MCF 10A (cell line): ENCODE measurements around the gene TMPRSS13. TPM values are rescaled to one million over a fixed set of nuclear protein-coding genes. Genes with fewer than 3 reads are reported as not detected.

Experiments
- BruUV-seq: library from RNA; stranded (reverse); fragments of 400-500 nt; replicated peaks from 2 replicates; lab custom pipeline; 2021; lab: Mats Ljungman, UMichigan
- CTCF ChIA-PET: fragments of 300-600 bp; sonication (Branson Sonifier 250); formaldehyde crosslinking; extraction: SDS; loops from one replicate; lab custom pipeline; 2021; ENCODE audit warnings: antibody characterized with exemption, inconsistent platforms; lab: Yijun Ruan, JAX
- POLR2A ChIA-PET: fragments of 300-600, 350-650 bp; sonication (Branson Sonifier 250); formaldehyde crosslinking; extraction: SDS; loops from one replicate; lab custom pipeline; 2020; ENCODE audit warnings: antibody characterized with exemption, inconsistent platforms; lab: Yijun Ruan, JAX
- DNase-seq: peaks from one replicate; pipeline ENCODE4 v3.0.0-alpha.2; 2018; ENCODE audit not compliant: unreplicated experiment
- H3K27ac Mint-ChIP-seq: one replicate; pipeline ENCODE4 v1.8.0; 2022; ENCODE audit warnings: mild to moderate bottlenecking, low read depth, mixed read lengths; ENCODE audit not compliant: unreplicated experiment
- H3K27me3 Mint-ChIP-seq: one replicate; pipeline ENCODE4 v1.8.0; 2022; ENCODE audit warnings: mixed read lengths; ENCODE audit not compliant: insufficient read depth, unreplicated experiment
- H3K36me3 Mint-ChIP-seq: one replicate; pipeline ENCODE4 v1.8.0; 2022; ENCODE audit warnings: mild to moderate bottlenecking, moderate library complexity, mixed read lengths; ENCODE audit not compliant: insufficient read depth, unreplicated experiment
- H3K4me1 Mint-ChIP-seq: one replicate; pipeline ENCODE4 v1.8.0; 2022; ENCODE audit warnings: mixed read lengths; ENCODE audit not compliant: insufficient read depth, unreplicated experiment
- H3K4me3 Mint-ChIP-seq: one replicate; pipeline ENCODE4 v1.8.0; 2022; ENCODE audit warnings: mild to moderate bottlenecking, moderate library complexity, mixed read lengths; ENCODE audit not compliant: unreplicated experiment
- H3K9me3 Mint-ChIP-seq: one replicate; pipeline ENCODE4 v1.8.0; 2022; ENCODE audit warnings: mixed read lengths; ENCODE audit not compliant: unreplicated experiment
- intact Hi-C: fragments of 100-400 bp; cut with micrococcal nuclease; formaldehyde crosslinking; loops from 2 replicates; pipeline ENCODE4 v1.14.1; 2022
- total RNA-seq: library from RNA; stranded (reverse); gene quantifications from 2 replicates; pipeline ENCODE4 v1.2.3, GENCODE V29; 2022
- TF ChIP-seq, protein P1 (sequence below): fragments of 200-600 bp; IDR thresholded peaks from one replicate; pipeline ENCODE4 v1.8.0; 2022; ENCODE audit warnings: antibody characterized with exemption, mild to moderate bottlenecking; ENCODE audit not compliant: unreplicated experiment

TMPRSS13 gene
- total RNA-seq, 1 experiment from 2014 or later, result not detected

DNA sequence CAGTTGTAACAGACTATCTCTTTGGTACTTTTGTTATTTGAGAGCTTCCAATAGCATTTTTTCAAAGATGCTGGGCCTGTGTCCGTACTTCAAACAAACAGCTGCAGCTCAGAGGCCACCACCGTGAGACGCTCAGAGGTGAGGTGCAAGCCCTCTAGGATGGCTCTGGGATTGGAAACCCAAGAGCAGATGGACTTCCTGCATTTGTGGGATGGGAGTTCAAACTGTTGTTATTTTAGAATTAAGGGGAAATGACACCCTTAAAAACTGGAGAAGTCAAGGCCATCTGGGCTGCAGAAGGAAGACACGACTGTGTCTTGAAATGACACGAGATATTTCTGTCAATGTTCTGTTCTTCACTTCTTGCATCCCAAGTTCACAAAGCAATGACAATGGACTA lies 47.8 kb upstream of the TMPRSS13 start:
- ChIA-PET POLR2A (no interaction called here), CTCF (interaction anchor here (0.6 kb wide), 2 partner anchors 19 to 159 kb away, joined by 3 to 4 read pairs; no protein-coding TSS in a partner anchor)
- intact Hi-C loops, result no loop called here
- Mint-ChIP-seq H3K4me3 (no peak overlapping the region), H3K27me3 (peaks cover 23% of the 10 kb centered on the region), H3K4me1 (peaks cover 4% of the 10 kb centered on the region), H3K9me3 (no peaks in the 10 kb centered on the region), H3K27ac (no peak overlapping the region), H3K36me3 (no peaks in the 10 kb centered on the region)
- DNase-seq, result no peak
- BruUV-seq, result no TSS peak
- TF ChIP-seq, protein P1, sequence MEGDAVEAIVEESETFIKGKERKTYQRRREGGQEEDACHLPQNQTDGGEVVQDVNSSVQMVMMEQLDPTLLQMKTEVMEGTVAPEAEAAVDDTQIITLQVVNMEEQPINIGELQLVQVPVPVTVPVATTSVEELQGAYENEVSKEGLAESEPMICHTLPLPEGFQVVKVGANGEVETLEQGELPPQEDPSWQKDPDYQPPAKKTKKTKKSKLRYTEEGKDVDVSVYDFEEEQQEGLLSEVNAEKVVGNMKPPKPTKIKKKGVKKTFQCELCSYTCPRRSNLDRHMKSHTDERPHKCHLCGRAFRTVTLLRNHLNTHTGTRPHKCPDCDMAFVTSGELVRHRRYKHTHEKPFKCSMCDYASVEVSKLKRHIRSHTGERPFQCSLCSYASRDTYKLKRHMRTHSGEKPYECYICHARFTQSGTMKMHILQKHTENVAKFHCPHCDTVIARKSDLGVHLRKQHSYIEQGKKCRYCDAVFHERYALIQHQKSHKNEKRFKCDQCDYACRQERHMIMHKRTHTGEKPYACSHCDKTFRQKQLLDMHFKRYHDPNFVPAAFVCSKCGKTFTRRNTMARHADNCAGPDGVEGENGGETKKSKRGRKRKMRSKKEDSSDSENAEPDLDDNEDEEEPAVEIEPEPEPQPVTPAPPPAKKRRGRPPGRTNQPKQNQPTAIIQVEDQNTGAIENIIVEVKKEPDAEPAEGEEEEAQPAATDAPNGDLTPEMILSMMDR, result no peak

DNA sequence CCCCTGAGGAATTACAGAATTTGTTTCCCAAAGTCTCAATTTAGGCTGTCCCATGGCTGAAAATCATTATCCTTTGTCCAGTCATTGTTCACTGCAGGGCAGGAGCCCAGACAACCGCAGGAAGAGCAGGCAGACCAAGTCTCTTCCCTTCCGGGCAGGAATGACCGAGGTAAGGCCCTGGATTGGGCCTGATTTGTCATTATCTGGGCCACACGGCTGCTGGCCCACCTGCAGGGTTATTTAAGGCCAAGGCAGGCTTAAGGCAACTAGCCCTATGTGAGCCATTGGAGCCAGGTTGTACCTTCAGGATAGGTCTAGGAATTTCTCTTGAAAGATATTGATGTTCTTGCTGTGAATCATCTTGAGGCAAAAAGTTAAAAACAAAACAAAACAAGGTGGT lies 47.2 kb upstream of the TMPRSS13 start:
- Mint-ChIP-seq H3K27me3 (peaks cover 18% of the 10 kb centered on the region), H3K27ac (no peak overlapping the region), H3K36me3 (no peaks in the 10 kb centered on the region), H3K9me3 (no peaks in the 10 kb centered on the region), H3K4me1 (peaks cover 4% of the 10 kb centered on the region), H3K4me3 (no peak overlapping the region)
- TF ChIP-seq, protein P1, result no peak
- intact Hi-C loops, result no loop called here
- BruUV-seq, result no TSS peak
- ChIA-PET POLR2A (interaction anchor here (0.6 kb wide), 1 partner anchor 66 kb away, joined by 3 read pairs; no protein-coding TSS in a partner anchor), CTCF (interaction anchor here (0.6 to 0.8 kb wide), 2 partner anchors 18 to 26 kb away, joined by 3 to 5 read pairs; no protein-coding TSS in a partner anchor)
- no peak for DNase-seq

DNA sequence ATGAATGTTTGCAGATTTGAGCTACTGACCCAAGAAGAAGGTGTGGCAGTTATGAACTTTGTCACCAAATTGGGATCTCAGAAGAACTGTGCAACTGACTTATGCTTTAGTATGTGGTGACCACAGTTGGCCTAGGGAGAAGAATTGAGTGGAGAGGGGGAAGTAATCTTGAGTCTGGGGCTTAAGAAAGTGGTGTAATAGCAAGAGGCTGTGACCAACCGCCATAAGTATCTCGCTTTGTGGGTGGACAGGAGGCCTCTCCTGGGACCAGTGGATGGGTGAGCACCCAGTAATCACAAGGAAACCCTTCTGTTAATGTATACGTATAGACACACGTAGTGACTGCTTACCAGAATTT lies 44.3 kb upstream of the TMPRSS13 start:
- Mint-ChIP-seq H3K27me3 (peaks cover 13% of the 10 kb centered on the region), H3K4me1 (peaks cover 4% of the 10 kb centered on the region), H3K4me3 (no peak overlapping the region), H3K9me3 (no peaks in the 10 kb centered on the region), H3K27ac (no peak overlapping the region), H3K36me3 (no peaks in the 10 kb centered on the region)
- no peak for DNase-seq
- TF ChIP-seq, protein P1, result no peak
- POLR2A ChIA-PET, result no interaction called here
- no TSS peak for BruUV-seq
- CTCF ChIA-PET, result interaction anchor here (0.5 to 0.7 kb wide), 3 partner anchors 67 to 1537 kb away, joined by 3 read pairs; no protein-coding TSS in a partner anchor
- intact Hi-C loops, result no loop called here

DNA sequence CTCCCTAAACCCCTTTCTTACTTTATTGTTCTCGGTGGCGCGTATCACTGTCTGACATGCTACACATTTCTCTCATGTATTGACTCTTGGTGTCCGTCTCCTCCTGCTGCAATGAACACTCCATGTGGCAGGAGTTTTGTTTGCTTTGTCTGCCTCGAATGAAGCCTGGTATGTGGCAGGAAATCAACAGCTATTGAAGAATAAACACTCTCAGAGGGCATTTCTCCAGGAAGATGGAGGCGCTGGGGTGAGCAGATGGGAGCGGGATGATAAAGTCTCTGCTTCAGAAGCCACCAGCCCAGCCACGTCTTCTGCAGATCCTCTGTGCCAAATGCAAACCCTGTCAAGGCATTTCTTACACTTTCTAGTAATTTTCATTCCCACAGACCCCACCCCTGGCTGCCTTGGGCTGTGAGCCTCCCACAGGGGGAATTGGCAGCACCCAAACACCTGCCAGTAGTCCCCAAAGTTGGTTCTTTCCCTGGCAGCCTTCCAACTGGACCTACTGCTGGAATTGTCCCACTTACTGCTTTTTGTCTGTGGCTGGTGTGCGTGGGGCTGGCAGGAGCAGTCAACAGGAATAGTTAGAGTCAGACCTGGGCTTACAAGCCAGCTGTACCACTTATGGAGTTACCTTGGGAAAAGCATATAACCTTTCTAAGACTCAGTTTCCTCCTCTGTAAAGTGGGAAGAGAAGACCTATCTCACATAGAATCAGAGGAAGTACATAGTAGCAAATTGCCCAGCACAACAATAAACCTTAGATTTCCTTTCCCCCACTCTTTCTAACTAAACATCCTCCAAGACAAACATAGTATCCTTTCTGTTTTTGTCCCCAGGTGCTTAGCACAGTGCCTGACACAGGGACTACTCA lies 43.7 kb upstream of the TMPRSS13 start:
- Mint-ChIP-seq H3K4me3 (no peak overlapping the region), H3K4me1 (peaks cover 4% of the 10 kb centered on the region), H3K9me3 (no peaks in the 10 kb centered on the region), H3K27me3 (peaks cover 13% of the 10 kb centered on the region), H3K36me3 (no peaks in the 10 kb centered on the region), H3K27ac (no peak overlapping the region)
- TF ChIP-seq, protein P1, result no peak
- BruUV-seq, result no TSS peak
- no peak for DNase-seq
- ChIA-PET CTCF (interaction anchor here (0.5 to 0.7 kb wide), 3 partner anchors 67 to 1538 kb away, joined by 3 read pairs; no protein-coding TSS in a partner anchor), POLR2A (no interaction called here)
- intact Hi-C loops, result no loop called here
